K562 (cell line): ENCODE measurements around the gene RHOBTB3. TPM values are rescaled to one million over a fixed set of nuclear protein-coding genes. Genes with fewer than 3 reads are reported as not detected.
"Not testable (repeated sequence)": the region's sequence is repeated elsewhere in the genome, so short reads cannot be mapped to it uniquely, and the experiment has no call there.

Source experiments
- ATAC-seq: fragments of 200-7000 bp; cut with Tn5 transposase; 3 replicates; pipeline ENCODE4 v1.9.1; 2020; ENCODE audit warnings: moderate library complexity
- BruUV-seq: library from RNA; stranded (reverse); fragments of 400-500 nt; replicated peaks from 2 replicates; lab custom pipeline; 2021; lab: Mats Ljungman, UMichigan
- CTCF ChIA-PET: fragments of 300-600 bp; formaldehyde crosslinking; extraction: SDS; loops from one replicate; lab custom pipeline; 2021; ENCODE audit warnings: low intra/inter-chr PET ratio; lab: Yijun Ruan, JAX
- POLR2A ChIA-PET: fragments of 300-600, 350-650 bp; sonication (Branson Sonifier 250); formaldehyde crosslinking; extraction: SDS; loops from one replicate; lab custom pipeline; 2021; ENCODE audit warnings: antibody characterized with exemption, inconsistent platforms; lab: Yijun Ruan, JAX
- DNase-seq, 4 experiments: peaks; one replicate each; pipeline versions ENCODE4 v3.0.0 to v3.0.0-alpha.2; 2011 to 2018; ENCODE audit warnings: low spot score in 3 of 4, mixed read lengths in 3 of 4; ENCODE audit errors: extremely low read depth in 1 of 4
- FAIRE-seq: peaks from 2 replicates; lab custom pipeline; 2011; peaks lifted over from hg19 to GRCh38; lab: Jason Lieb, UNC
- H2AFZ ChIP-seq: 2 replicates; pipeline ENCODE4 v1.6.0; 2011; ENCODE audit warnings: low read depth, low read length, control low read depth, inconsistent platforms
- H3K27ac ChIP-seq: fragments of 200-600 bp; 3 replicates; pipeline ENCODE4 v1.8.0; 2011; ENCODE audit warnings: low read depth, mild to moderate bottlenecking, control low read depth, inconsistent platforms, low read length, moderate library complexity, mixed read lengths; ENCODE audit errors: extremely low read depth
- H3K27me3 ChIP-seq, 2 experiments: fragments of 300-600 bp in 1 of 2; 2 replicates in 1 of 2; 3 replicates in 1 of 2; pipeline versions ENCODE4 v1.6.0 to v1.8.0; 2011; ENCODE audit warnings: inconsistent platforms in 2 of 2, low read length in 2 of 2, mild to moderate bottlenecking in 1 of 2, mixed read lengths in 1 of 2, moderate library complexity in 1 of 2; ENCODE audit not compliant: control insufficient read depth in 2 of 2, insufficient read depth in 2 of 2
- H3K36me3 ChIP-seq: fragments of 300-600 bp; 3 replicates; pipeline ENCODE4 v1.8.0; 2011; ENCODE audit warnings: mild to moderate bottlenecking, low read length, inconsistent platforms; ENCODE audit not compliant: control insufficient read depth, insufficient read depth
- H3K4me1 ChIP-seq, 2 experiments: fragments of 200-600 bp in 1 of 2; replicated peaks in 1 of 2; 2 replicates in 1 of 2; 3 replicates in 1 of 2; pipeline versions ENCODE4 v1.5.1 to v1.8.0; 2011; ENCODE audit warnings: inconsistent platforms in 2 of 2, low read length in 2 of 2, mild to moderate bottlenecking in 1 of 2, mixed read lengths in 1 of 2, moderate library complexity in 1 of 2; ENCODE audit not compliant: control insufficient read depth in 2 of 2, insufficient read depth in 2 of 2
- H3K4me2 ChIP-seq: 2 replicates; pipeline ENCODE4 v1.6.1; 2011; ENCODE audit warnings: low read length, control low read depth, inconsistent platforms, mixed read lengths; ENCODE audit not compliant: insufficient read depth
- H3K4me3 ChIP-seq: fragments of 200-600 bp; sonication (generic), shearing (Covaris generic); 2 replicates; pipeline ENCODE4 v1.5.1; 2016; ENCODE audit warnings: control low read depth, inconsistent platforms
- H3K79me2 ChIP-seq: fragments of 200-600 bp; 3 replicates; pipeline ENCODE4 v1.8.0; 2011; ENCODE audit warnings: low read length, inconsistent platforms; ENCODE audit not compliant: control insufficient read depth, insufficient read depth
- H3K9ac ChIP-seq, 2 experiments: 2 replicates each; pipeline versions ENCODE4 v1.6.0 to v1.6.1; 2011; ENCODE audit warnings: low read depth in 2 of 2, low read length in 2 of 2, control low read depth in 1 of 2, inconsistent platforms in 1 of 2, mild to moderate bottlenecking in 1 of 2, mixed read lengths in 1 of 2; ENCODE audit not compliant: insufficient read depth in 1 of 2
- H3K9me1 ChIP-seq: one replicate; pipeline ENCODE4 v1.6.0; 2011; ENCODE audit warnings: inconsistent platforms, mild to moderate bottlenecking, low read length, moderate library complexity; ENCODE audit not compliant: control insufficient read depth, insufficient read depth
- H3K9me3 ChIP-seq: replicated peaks from 2 replicates; pipeline ENCODE4 v1.5.1; 2011; ENCODE audit warnings: low read depth, low read length, inconsistent platforms; ENCODE audit not compliant: control insufficient read depth, insufficient read depth
- H4K20me1 ChIP-seq: replicated peaks from 2 replicates; pipeline ENCODE4 v1.6.1; 2011; ENCODE audit warnings: low read length, inconsistent platforms, mixed read lengths; ENCODE audit not compliant: control insufficient read depth, insufficient read depth
- C11orf30 ChIP-seq: fragments of 450-650 bp; IDR thresholded peaks from 2 replicates; pipeline ENCODE4 v1.6.1; 2016; ENCODE audit warnings: low read depth, mild to moderate bottlenecking
- DPF2 ChIP-seq: fragments of 450-650 bp; IDR thresholded peaks from 2 replicates; pipeline ENCODE4 v1.6.1; 2016
- EP300 ChIP-seq: IDR thresholded peaks from 2 replicates; pipeline ENCODE4 v1.6.1; 2012; ENCODE audit warnings: low read length, improper control_type of control experiment
- FOS ChIP-seq: IDR thresholded peaks from 3 replicates; pipeline ENCODE4 v1.6.1; 2011; ENCODE audit not compliant: insufficient read length; ENCODE audit errors: extremely low read depth
- JUN ChIP-seq, 2 experiments: sonication (generic) in 1 of 2; formaldehyde crosslinking in 1 of 2; IDR thresholded peaks; 2 replicates each; pipeline versions ENCODE4 v1.6.1 to v1.8.0; 2012 to 2022; ENCODE audit warnings: borderline replicate concordance in 2 of 2, mild to moderate bottlenecking in 2 of 2, improper control_type of control experiment in 1 of 2, low read depth in 1 of 2, low read length in 1 of 2, missing genetic modification reagents in 1 of 2
- JUNB ChIP-seq: fragments of 450-650 bp; formaldehyde crosslinking; conservative IDR thresholded peaks from 2 replicates; pipeline ENCODE4 v1.4.0; 2020; ENCODE audit warnings: mild to moderate bottlenecking
- JUND ChIP-seq, 2 experiments: IDR thresholded peaks; 2 replicates in 1 of 2; 3 replicates in 1 of 2; pipeline ENCODE4 v1.6.1; 2011; ENCODE audit warnings: borderline replicate concordance in 2 of 2, low read depth in 2 of 2, low read length in 2 of 2, improper control_type of control experiment in 1 of 2, missing biosample characterization in 1 of 2, missing genetic modification characterization in 1 of 2, missing genetic modification reagents in 1 of 2
- MAFG ChIP-seq: fragments of 450-650 bp; conservative IDR thresholded peaks from 2 replicates; pipeline ENCODE4 v1.6.1; 2016; ENCODE audit warnings: missing genetic modification characterization, missing compliant biosample characterization
- MEIS2 ChIP-seq: fragments of 450-650 bp; IDR thresholded peaks from 2 replicates; pipeline ENCODE4 v1.6.1; 2014; ENCODE audit warnings: mild to moderate bottlenecking; ENCODE audit not compliant: partially characterized antibody
- MNT ChIP-seq, 2 experiments: fragments of 450-650 bp; conservative IDR thresholded peaks; 2 replicates each; pipeline ENCODE4 v1.6.1; 2017; ENCODE audit warnings: mild to moderate bottlenecking in 2 of 2, moderate library complexity in 2 of 2
- MYNN ChIP-seq, 2 experiments: sonication (generic); formaldehyde crosslinking in 1 of 2; IDR thresholded peaks; 2 replicates each; pipeline versions ENCODE4 v1.5.0 to v1.6.1; 2016 to 2020; ENCODE audit warnings: antibody characterized with exemption in 1 of 2, missing genetic modification reagents in 1 of 2
- PHF8 ChIP-seq: fragments of 200-600 bp; sonication (generic); IDR thresholded peaks from 2 replicates; pipeline ENCODE4 v1.6.1; 2012; ENCODE audit warnings: mixed run types, mild to moderate bottlenecking, inconsistent platforms, low read length, moderate library complexity, borderline replicate concordance
- SMAD4 ChIP-seq: fragments of 250-450 bp; sonication (Bioruptor Pico); conservative IDR thresholded peaks from 2 replicates; pipeline ENCODE4 v1.8.0; 2021; ENCODE audit warnings: inconsistent platforms, mild to moderate bottlenecking, moderate library complexity
- SMARCA4 ChIP-seq: fragments of 450-650 bp; IDR thresholded peaks from 2 replicates; pipeline ENCODE4 v1.6.1; 2016
- SOX6 ChIP-seq: fragments of 450-650 bp; IDR thresholded peaks from 2 replicates; pipeline ENCODE4 v1.6.1; 2014; ENCODE audit warnings: mild to moderate bottlenecking
- THRB ChIP-seq: fragments of 450-650 bp; formaldehyde crosslinking; conservative IDR thresholded peaks from 2 replicates; pipeline ENCODE4 v1.4.0; 2022; ENCODE audit warnings: mild to moderate bottlenecking, missing genetic modification characterization
- ZEB2 ChIP-seq: fragments of 450-650 bp; IDR thresholded peaks from 2 replicates; pipeline ENCODE4 v1.6.1; 2016
- ZNF644 ChIP-seq: fragments of 200-800 bp; sonication (Bioruptor generic); IDR thresholded peaks from 2 replicates; pipeline ENCODE4 v1.6.1; 2016; ENCODE audit warnings: low read depth, missing genetic modification characterization, missing compliant biosample characterization
- WGBS: fragments of 100-300 bp; shearing (Covaris generic); methylation state at CpG from one replicate; pipeline ENCODE4 v1.1.6; 2016; ENCODE audit warnings: low coverage, mixed read lengths; ENCODE audit not compliant: insufficient coverage; ENCODE audit errors: missing lambda C conversion rate; 5-methylcytosine and 5-hydroxymethylcytosine counted together
- in situ Hi-C: fragments of 300-500 bp; cut with MboI; formaldehyde crosslinking; loops from 4 replicates; pipeline ENCODE4 v1.15.0; 2018; ENCODE audit warnings: inconsistent platforms, mixed read lengths
- intact Hi-C: fragments of 100-400 bp; cut with micrococcal nuclease; formaldehyde crosslinking; loops from 2 replicates; pipeline ENCODE4 v1.14.2; 2022
- polyA plus RNA-seq, 8 experiments: library from polyadenylated mRNA; depleted of rRNA in 4 of 8; stranded (reverse) in 5 of 8; unstranded in 3 of 8; fragments of >200 nt; fragmentation: Nextera tagmentation in 2 of 8; fragmentation: Illumina TruSeq in 1 of 8; extraction: Ambion mirVana in 2 of 8; extraction: Trizol in 1 of 8; gene quantifications; 2 replicates each; pipeline versions ENCODE4 v1.2.1 to v1.2.3, GENCODE V29; 2011 to 2014; ENCODE audit warnings: inconsistent platforms in 1 of 8, missing spikeins in 1 of 8
- total RNA-seq, 7 experiments: library from RNA; depleted of rRNA in 6 of 7; stranded (reverse); fragments of >200 nt in 6 of 7; fragmentation: Illumina TruSeq in 2 of 7; extraction: Trizol in 2 of 7; gene quantifications; 2 replicates each; pipeline versions ENCODE4 v1.2.1 to v1.2.3, GENCODE V29; 2011 to 2021; ENCODE audit warnings: low replicate concordance in 1 of 7

RHOBTB3 gene
- total and polyA plus RNA-seq, 9 of the 15 experiments (the other 6 are each of a cell fraction or from before 2014, with no cell fraction given): 39.7 to 143 (median 115) TPM

GRCh38 chr5:95710651-95711500 is 20.3 kb upstream of the RHOBTB3 start:
- Histone ChIP-seq H2AFZ (peak overlapping the region; percentile 82), H3K4me1 (peaks cover 20 to 47% of the 10 kb centered on the region in 2 experiments), H3K79me2 (peaks cover 16% of the 10 kb centered on the region; the same call in 2 of the 3 replicates), H3K9ac (peak overlapping the region; percentile 93 to 94), H3K27ac (peak overlapping the region; percentile 99), H3K4me3 (peak overlapping the region; percentile 51), H3K4me2 (peak overlapping the region; percentile 87)
- H4K20me1 ChIP-seq; H3K36me3 ChIP-seq; H3K9me1 ChIP-seq; CTCF ChIA-PET; H3K9me3 ChIP-seq; H3K27me3 ChIP-seq; in situ Hi-C loops; TF ChIP-seq MYNN (CRISPR knock-in tag; IDR thresholded peaks at IDR 0.05): not testable (repeated sequence)
- intact Hi-C loops: loop anchor here (2.0 to 10.0 kb wide), 3 partner anchors 46 to 1224 kb away; partner anchors contain the start of genes LNPEP and RFESD
- WGBS: 1% methylated on average over 23 of the region's 23 CpGs
- BruUV-seq: TSS peak; percentile 48
- POLR2A ChIA-PET: interaction anchor here (0.7 to 4.9 kb wide), 13 partner anchors 9 to 52 kb away, joined by 3 to 50 read pairs (median 4); partner anchors contain the start of gene RHOBTB3
- FAIRE-seq: peak; percentile 75
- peak; percentile 52 for ATAC-seq
- DNase-seq: peak; percentile 70 to 93 (median 73)
- 0 out of 2 replicates have a peak, but pooled peaks have one; percentile 7 for TF ChIP-seq SOX6
- peak; percentile 89 for TF ChIP-seq DPF2
- peak; percentile 31 for TF ChIP-seq MEIS2
- peak; percentile 98 for TF ChIP-seq MYNN (IDR thresholded peaks at IDR 0.05)
- TF ChIP-seq JUNB (CRISPR knock-in tag): peak; percentile 40; the same call in 1 of the 2 replicates
- TF ChIP-seq EP300: peak; percentile 78
- peak; percentile 67; the same call in 1 of the 2 replicates for TF ChIP-seq ZNF644 (tag)
- 0 out of 2 replicates have a peak, but pooled peaks have one; percentile 19 for TF ChIP-seq THRB (CRISPR knock-in tag)
- TF ChIP-seq MAFG (tag): peak; percentile 26
- 0 out of 2 replicates have a peak, but pooled peaks have one; percentile 11 for TF ChIP-seq ZEB2
- 0 out of 2 replicates have a peak, but pooled peaks have one; percentile 19 for TF ChIP-seq SMAD4 (CRISPR knock-in tag)
- TF ChIP-seq JUND (IDR thresholded peaks at IDR 0.05; ENCODE audit: borderline replicate concordance, low read depth, low read length): peak; percentile 98
- TF ChIP-seq JUND (tag; IDR thresholded peaks at IDR 0.05; ENCODE audit: borderline replicate concordance, low read depth, low read length): peak; percentile 88
- peak; percentile 52 for TF ChIP-seq FOS
- peak; percentile 89 for TF ChIP-seq JUN (IDR thresholded peaks at IDR 0.05; ENCODE audit: borderline replicate concordance, low read depth, low read length)
- TF ChIP-seq JUN (CRISPR knock-in tag; IDR thresholded peaks at IDR 0.05; ENCODE audit: borderline replicate concordance): 0 out of 2 replicates have a peak, but pooled peaks have one; percentile 22
- peak; percentile 40 for TF ChIP-seq PHF8
- TF ChIP-seq MNT (conservative IDR thresholded peaks at IDR 0.05): peak in 1 of 2 experiments; percentile 26; a peak in 1 of 4 replicates
- 0 out of 2 replicates have a peak, but pooled peaks have one; percentile 3 for TF ChIP-seq C11orf30
- TF ChIP-seq SMARCA4: peak; percentile 84; the same call in 1 of the 2 replicates
